Retina (tissue), 1 donor: ENCODE results near the gene IGF2R.

Experiments used
- DNase-seq: peaks from one replicate; pipeline ENCODE4 v3.0.0-alpha.2; 2016

IGF2R gene

DNA sequence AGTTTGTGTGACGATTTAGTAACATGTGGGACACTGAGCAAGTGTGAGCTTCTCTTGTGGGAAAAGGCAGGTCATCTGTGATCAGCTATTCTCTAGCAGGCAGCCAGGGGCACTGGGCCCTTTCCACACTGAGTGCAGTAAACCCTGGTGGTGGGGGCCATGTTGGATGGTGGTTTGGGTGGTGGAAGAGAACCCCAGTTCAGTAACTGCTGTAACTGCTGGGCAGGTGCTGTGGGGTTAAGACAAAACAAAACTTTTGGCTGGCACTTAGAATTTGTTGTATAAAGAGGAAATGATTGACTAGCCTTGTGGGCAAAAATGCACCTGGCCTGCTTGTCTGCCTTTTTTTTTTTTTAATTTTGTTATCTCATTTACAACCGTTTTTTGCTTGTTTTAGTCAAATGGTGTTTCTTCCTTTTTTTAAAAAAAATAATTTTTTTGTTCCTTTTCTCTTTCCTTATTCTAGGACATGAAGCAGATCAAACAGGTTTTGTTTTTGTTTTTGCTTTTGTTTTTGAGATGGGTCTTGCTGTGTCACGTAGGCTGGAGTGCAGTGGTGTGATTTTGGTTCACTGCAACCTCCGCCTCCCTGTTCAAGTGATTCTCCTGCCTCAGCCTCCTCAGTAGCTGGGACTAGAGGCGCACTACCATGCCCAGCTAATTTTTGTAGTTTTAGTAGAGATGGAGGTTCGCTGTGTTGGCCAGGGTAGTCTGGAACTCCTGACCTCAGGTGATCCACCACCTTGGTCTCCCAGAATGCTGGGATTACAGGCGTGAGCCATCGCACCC is 59.8 kb downstream of the IGF2R start:
- DNase-seq = no peak

- DNase-seq = peak; percentile 14
Observed at GRCh38 chr6:160029525-160029924, 60.6 kb downstream of the IGF2R start.

DNA sequence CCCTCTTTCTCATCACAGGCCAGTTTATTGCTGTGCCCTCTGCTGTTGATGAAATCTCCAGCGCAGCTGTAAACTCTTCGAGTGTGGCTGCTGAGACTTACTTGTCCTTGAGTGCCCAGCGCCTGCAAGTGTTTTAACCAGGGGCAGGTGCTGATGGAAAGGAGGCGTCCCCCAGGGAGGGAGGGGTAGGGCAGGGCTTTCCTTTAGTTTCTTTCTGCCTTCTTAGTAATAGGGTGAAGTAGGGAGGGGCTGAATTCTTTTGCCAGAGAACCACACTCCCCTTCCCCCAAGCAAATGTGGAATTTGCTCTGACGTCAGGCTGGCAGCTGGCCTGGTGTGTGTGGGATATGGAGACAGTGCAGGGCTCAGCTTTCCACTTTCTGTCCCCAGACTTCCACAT is 61.2 kb downstream of the IGF2R start:
- peak; percentile 67 for DNase-seq

- no peak for DNase-seq
Observed at GRCh38 chr6:160031442-160031841, 62.6 kb downstream of the IGF2R start.

DNA sequence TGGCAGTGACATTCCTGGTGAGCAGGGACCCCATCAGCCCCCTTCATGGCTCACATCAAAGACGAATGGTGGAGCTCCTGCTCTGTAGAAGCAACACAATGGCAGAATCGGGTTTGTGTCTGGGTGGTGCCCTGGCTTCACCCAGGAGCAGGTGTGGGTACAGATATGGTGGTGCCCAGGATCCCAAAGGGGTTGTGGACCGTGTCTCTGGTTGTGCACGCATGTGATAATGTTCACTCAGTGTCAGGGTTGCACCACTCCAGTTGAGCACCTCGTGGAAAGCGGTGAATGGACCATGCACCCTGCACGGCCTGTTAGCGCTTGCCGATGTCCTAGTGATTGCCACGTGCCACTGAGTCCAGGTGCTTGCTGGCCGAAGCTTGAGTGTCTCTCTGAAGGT is 63.0 kb downstream of the IGF2R start:
- DNase-seq = no peak

DNA sequence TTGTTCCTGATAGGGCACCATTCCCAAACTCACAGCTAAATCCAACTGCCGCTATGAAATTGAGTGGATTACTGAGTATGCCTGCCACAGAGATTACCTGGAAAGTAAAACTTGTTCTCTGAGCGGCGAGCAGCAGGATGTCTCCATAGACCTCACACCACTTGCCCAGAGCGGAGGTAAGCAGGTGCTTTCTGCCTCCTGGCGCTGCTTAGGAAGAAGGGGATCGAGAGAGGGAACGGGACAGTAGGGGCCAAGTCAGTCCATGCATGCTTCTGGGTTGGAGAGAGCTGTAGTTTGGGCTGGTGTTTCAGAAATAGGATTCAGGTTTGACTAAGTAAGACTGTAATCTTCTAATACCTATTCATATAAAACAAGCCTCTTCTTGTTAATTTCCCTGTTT is 63.7 kb downstream of the IGF2R start:
- DNase-seq = no peak

DNA sequence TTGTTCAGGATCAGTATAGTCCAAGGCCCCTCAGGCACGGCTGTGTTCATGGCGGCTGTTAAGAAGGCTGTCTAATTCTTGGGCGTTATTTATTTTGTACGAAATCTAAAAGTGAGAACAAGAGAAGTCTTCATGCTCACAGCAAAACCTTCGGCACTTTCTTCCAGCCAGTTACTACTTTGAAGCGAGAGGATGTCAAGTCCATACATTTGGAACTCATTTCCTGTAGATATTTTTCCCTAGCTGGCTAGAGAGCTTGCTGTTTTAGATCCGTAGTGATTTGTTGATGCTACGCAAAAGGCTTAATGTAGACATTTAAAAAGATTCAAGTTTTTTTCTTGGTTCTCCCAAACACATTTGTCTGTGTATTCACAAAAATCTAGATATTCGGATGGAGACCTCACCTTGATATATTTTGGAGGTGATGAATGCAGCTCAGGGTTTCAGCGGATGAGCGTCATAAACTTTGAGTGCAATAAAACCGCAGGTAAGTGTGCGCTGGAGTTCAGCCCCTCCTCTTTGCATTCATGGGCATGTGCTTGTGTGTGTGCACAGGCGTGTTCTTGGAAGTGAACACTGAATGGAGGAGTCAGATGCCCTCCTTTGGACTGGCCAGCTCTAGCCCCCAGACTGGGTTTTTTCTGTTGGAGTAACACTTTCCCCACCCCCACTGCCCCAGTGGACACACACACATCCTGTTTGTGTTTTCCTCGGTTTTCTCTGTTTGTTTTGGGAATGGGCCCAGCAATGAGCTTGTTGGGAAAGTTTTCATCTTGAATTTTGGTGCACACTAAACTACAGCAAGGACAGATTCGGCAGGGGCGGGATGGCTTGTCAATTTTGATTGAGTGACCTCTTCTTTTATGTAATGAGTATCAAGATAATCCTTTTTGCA is 65.4 kb downstream of the IGF2R start:
- DNase-seq = no peak

- DNase-seq = no peak
Observed at GRCh38 chr6:160035241-160035640, 66.4 kb downstream of the IGF2R start.

DNA sequence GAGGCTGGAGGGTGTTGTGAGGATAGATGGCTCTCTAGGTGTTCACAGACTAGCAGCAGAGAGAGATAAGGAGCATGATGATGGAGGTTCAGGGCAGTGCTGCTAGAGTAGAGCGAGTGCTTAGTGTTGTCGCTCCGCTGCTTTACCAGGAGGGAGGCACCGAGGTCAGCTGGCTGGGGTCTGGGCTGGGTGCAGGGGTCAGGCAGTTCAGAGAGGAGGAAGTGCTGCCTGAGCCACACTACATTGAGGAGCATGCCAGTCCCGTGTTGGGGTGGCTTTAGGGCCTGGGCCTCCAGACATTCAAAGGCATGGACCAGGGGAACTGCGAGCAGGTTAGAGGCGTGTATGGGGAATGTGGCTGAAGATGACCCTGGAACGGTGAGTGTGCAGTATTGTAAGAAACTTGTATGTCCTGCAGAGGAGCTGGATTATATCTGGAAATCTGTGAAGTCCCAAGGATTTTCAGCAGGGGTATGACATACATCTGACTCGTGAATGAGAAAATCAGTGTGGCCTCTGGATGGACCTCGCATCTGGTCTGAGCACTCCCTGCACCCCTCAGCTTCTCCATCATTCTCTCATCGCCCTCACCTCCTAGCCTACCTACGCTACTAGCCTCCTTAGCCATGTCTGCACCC is 66.9 kb downstream of the IGF2R start:
- DNase-seq = no peak

DNA sequence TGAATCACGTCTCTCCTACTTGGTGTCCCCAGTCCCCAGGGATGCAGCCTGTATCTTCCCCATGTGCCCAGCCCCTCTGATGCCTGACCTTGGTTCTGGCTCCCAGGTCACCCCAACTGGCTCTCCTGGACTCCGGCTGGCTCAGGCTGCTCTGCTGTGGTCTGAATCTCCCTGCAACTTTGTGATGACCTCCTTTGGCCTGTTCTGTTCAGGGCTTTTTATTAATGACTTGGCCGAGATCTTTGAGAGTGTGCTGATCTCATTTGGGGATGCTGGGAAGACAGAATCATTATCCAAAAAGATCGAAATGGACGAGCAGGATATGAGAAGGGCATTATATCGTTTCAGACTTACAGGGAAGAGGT is 67.4 kb downstream of the IGF2R start:
- no peak for DNase-seq

DNA sequence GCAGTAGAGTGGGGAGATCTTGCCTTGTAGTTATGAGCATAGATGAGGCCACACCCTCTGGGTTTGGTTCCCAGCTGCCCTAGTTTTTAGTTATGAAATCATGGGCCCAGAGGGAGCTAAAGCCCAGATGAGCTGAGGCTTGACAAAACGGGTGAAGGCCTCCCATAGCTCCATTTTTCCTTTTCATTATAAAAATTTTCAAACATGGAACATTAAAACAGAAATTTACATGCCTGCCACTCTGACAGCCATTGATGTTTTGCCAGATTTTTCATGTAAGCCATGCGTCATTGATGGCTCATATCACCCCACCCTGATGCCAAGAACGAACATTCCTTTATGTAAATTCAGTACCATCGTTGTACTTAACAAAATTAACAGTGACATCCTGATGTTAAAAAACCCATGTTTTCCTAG is 67.9 kb downstream of the IGF2R start:
- DNase-seq = no peak

DNA sequence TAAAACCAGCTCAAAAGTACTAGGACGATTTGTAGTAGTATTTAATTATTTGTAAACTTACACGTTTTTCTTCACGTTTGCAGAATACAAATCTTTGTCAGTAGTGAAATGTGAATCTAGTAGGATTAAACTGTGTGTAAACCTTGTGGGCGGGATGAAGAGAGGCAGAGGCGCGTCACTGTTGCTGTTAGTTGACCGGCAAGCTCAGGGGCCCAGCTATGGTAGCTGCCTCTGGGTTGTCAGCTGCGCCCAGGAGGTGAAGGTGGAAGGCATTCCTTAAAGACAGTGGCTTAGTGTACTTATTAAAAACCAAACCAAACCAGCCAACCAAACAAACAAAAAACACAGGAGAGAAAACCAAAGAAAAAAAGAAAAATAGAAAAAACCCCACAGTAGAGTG is 69.6 kb downstream of the IGF2R start:
- DNase-seq = no peak

- no peak for DNase-seq
Observed at GRCh38 chr6:160039441-160039840, 70.6 kb downstream of the IGF2R start.

DNA sequence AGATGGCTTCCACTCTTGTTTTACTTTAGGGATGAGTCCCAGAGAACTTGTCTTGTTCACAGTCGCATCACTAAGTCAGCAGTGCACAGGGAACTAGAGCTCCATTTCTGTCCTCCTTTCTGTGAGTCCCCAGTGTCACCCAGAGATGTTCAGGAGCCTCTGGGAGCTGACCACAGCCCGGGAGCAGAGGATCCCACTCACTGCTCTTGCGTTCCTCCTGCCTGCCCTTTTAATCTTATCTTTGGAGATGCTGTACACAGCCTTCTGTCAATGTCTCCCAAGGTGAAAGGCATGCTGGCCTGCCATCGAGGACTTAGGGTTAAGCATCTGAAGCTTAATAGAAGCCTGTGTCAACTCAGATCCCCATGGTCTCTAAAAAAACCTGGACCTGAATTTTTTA is 71.2 kb downstream of the IGF2R start:
- DNase-seq = no peak

- DNase-seq = no peak
Observed at GRCh38 chr6:160040527-160041264, 71.8 kb downstream of the IGF2R start.

- no peak for DNase-seq
Observed at GRCh38 chr6:160041608-160042007, 72.7 kb downstream of the IGF2R start.

- no peak for DNase-seq
Observed at GRCh38 chr6:160042014-160042773, 73.3 kb downstream of the IGF2R start.

DNA sequence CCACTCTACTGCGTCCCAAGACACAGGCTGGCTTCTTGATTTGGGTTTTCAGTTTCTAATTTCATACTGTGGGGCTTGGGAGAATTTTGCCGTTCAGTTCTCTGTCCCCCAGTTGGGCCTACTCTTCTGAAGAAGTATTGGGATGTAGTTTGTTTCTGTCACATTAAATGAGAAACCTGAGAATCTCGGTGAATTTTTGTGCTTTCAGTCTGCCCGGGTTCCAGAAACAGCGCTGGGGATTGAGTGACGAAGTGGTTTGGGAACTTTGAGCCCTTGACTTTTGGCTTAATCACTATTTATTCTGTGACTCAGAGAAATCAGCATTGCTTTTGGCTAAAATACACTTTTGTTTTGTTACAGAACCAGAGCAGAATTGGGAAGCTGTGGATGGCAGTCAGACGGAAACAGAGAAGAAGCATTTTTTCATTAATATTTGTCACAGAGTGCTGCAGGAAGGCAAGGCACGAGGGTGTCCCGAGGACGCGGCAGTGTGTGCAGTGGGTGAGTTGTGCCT is 74.0 kb downstream of the IGF2R start:
- no peak for DNase-seq

GRCh38 chr6:160043784-160044183 is 74.9 kb downstream of the IGF2R start:
- no peak for DNase-seq

DNA sequence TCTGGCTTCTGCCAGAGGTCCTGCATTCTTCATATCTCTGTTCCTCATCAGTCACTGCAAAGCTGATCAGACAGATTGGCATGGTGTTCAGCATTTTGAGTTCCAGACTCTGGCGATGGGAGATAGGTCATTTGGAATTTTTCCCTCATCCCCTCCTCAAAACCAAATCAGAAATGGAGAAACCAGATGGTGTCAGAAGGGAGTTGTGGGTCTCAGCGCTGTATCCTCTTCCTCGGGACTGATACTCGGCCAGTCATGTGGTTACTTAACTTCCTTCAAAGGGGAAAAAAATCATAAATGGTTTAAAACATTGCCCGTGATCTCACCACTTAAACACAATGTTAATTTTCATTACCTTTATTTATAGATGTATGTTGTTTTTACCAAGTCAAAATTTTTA is 75.8 kb downstream of the IGF2R start:
- DNase-seq = no peak

GRCh38 chr6:160048471-160048870 is 79.6 kb downstream of the IGF2R start:
- DNase-seq = no peak

DNA sequence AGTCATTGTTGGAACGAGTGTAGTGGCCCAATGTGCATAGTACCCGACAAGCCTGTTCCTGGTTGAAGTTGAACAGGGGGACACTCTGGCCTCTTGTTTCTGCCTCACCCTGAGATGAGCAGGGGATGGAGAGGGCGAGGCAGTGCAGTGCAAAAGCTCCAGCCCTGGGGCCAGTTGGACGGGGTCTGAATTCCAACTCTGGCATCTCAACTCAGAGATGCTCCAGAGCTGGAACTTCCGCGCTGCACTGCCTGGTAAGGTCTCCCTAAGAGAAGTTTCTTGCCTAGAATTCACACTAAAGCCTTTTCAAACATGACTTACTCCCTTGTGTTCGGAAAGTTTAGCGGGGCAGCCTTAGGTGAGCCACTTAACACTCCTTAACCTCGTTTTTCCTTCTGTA is 80.5 kb downstream of the IGF2R start:
- no peak for DNase-seq
